BE2C (cell line): Measurements from ENCODE around the gene ARHGEF4.

Experiments
- DNase-seq: peaks from one replicate; pipeline ENCODE4 v3.0.0-alpha.2; 2020
- H3K27me3 ChIP-seq: fragments of 250-450 bp; sonication (Bioruptor Pico); 2 replicates; pipeline ENCODE4 v1.5.1; 2020; ENCODE audit warnings: mild to moderate bottlenecking
- H3K36me3 ChIP-seq: fragments of 250-450 bp; sonication (Bioruptor Pico); 2 replicates; pipeline ENCODE4 v1.5.1; 2020; ENCODE audit warnings: mild to moderate bottlenecking
- H3K4me1 ChIP-seq: fragments of 250-450 bp; sonication (Bioruptor Pico); 2 replicates; pipeline ENCODE4 v1.5.1; 2020
- H3K4me3 ChIP-seq: 2 replicates; pipeline ENCODE4 v1.5.1; 2011; ENCODE audit warnings: low read depth, low read length
- H3K9me3 ChIP-seq: fragments of 250-450 bp; sonication (Bioruptor Pico); 2 replicates; pipeline ENCODE4 v1.5.1; 2020
- CTCF ChIP-seq: IDR thresholded peaks from 2 replicates; pipeline ENCODE4 v1.5.1; 2012; ENCODE audit warnings: mild to moderate bottlenecking, low read depth, low read length

Gene ARHGEF4

GRCh38 chr2:131033786-131034121, 197.0 kb downstream of the ARHGEF4 start:
- Histone ChIP-seq H3K4me3 (no peak overlapping the region), H3K27me3 (peaks cover 5% of the 10 kb centered on the region; the same call in 1 of the 2 replicates)
- no peak for DNase-seq

GRCh38 chr2:131034122-131035051, 197.7 kb downstream of the ARHGEF4 start:
- no peaks in the 10 kb centered on the region for H3K36me3 ChIP-seq
- no peak for TF ChIP-seq CTCF
- peak; percentile 38 for DNase-seq
- no peaks in the 10 kb centered on the region for H3K9me3 ChIP-seq
- H3K4me1 ChIP-seq, result no peaks in the 10 kb centered on the region
- H3K27me3 ChIP-seq, result peaks cover 5% of the 10 kb centered on the region; the same call in 1 of the 2 replicates
- peak overlapping the region; percentile 22 for H3K4me3 ChIP-seq

More at GRCh38 chr2:131033786-131034121, 197.0 kb downstream of the ARHGEF4 start:
- Histone ChIP-seq H3K4me1 (no peaks in the 10 kb centered on the region), H3K9me3 (no peaks in the 10 kb centered on the region), H3K36me3 (no peaks in the 10 kb centered on the region)
- no peak for TF ChIP-seq CTCF

GRCh38 chr2:131035112-131035825, 198.6 kb downstream of the ARHGEF4 start:
- H3K9me3 ChIP-seq, result no peaks in the 10 kb centered on the region
- H3K36me3 ChIP-seq, result no peaks in the 10 kb centered on the region
- H3K4me1 ChIP-seq, result no peaks in the 10 kb centered on the region
- no peak overlapping the region for H3K4me3 ChIP-seq
- H3K27me3 ChIP-seq, result peaks cover 5% of the 10 kb centered on the region; the same call in 1 of the 2 replicates
- no peak for TF ChIP-seq CTCF
- DNase-seq, result no peak

GRCh38 chr2:131035826-131036231, 199.1 kb downstream of the ARHGEF4 start:
- DNase-seq, result no peak
- TF ChIP-seq CTCF, result no peak
- Histone ChIP-seq H3K4me1 (no peaks in the 10 kb centered on the region), H3K4me3 (no peak overlapping the region), H3K36me3 (no peaks in the 10 kb centered on the region), H3K9me3 (no peaks in the 10 kb centered on the region), H3K27me3 (peaks cover 5% of the 10 kb centered on the region; the same call in 1 of the 2 replicates)

- Histone ChIP-seq H3K4me1 (no peaks in the 10 kb centered on the region), H3K27me3 (peaks cover 5% of the 10 kb centered on the region; the same call in 1 of the 2 replicates), H3K9me3 (no peaks in the 10 kb centered on the region), H3K36me3 (no peaks in the 10 kb centered on the region), H3K4me3 (no peak overlapping the region)
- TF ChIP-seq CTCF, result no peak
- no peak for DNase-seq
These were observed 199.6 kb downstream of the ARHGEF4 start for GRCh38 chr2:131036269-131036668.
